MM.1S (cell line): ENCODE data around the gene EPHA5.

Experiments
- DNase-seq: peaks from one replicate; pipeline ENCODE4 v3.0.0-alpha.2; 2015
- H2AFZ ChIP-seq: fragments of 300-600 bp; sonication (generic); 2 replicates; pipeline ENCODE4 v1.6.0; 2016; ENCODE audit warnings: antibody characterized with exemption, low read length
- H3F3A ChIP-seq: fragments of 300-600 bp; sonication (generic); 2 replicates; pipeline ENCODE4 v1.6.1; 2016; ENCODE audit warnings: mild to moderate bottlenecking, antibody characterized with exemption, low read length, moderate library complexity, mixed read lengths; ENCODE audit not compliant: insufficient read depth
- H3K27ac ChIP-seq: fragments of 300-600 bp; sonication (generic); 2 replicates; pipeline ENCODE4 v1.5.1; 2016; ENCODE audit warnings: mild to moderate bottlenecking, low read length
- H3K27me3 ChIP-seq: fragments of 300-600 bp; sonication (generic); replicated peaks from 2 replicates; pipeline ENCODE4 v1.6.0; 2016; ENCODE audit warnings: low read length; ENCODE audit not compliant: insufficient read depth
- H3K36me3 ChIP-seq: fragments of 300-600 bp; sonication (generic); replicated peaks from 2 replicates; pipeline ENCODE4 v1.6.1; 2016; ENCODE audit warnings: mild to moderate bottlenecking, low read length, mixed read lengths; ENCODE audit not compliant: insufficient read depth
- H3K4me1 ChIP-seq: fragments of 300-600 bp; sonication (generic); 2 replicates; pipeline ENCODE4 v1.6.1; 2016; ENCODE audit warnings: low read length, mixed read lengths
- H3K4me2 ChIP-seq: fragments of 300-600 bp; sonication (generic); 2 replicates; pipeline ENCODE4 v1.6.0; 2016; ENCODE audit warnings: low read depth, low read length
- H3K4me3 ChIP-seq: fragments of 300-600 bp; sonication (generic); 2 replicates; pipeline ENCODE4 v1.5.1; 2016; ENCODE audit warnings: low read length, mixed read lengths
- H3K79me2 ChIP-seq: fragments of 300-600 bp; sonication (generic); 2 replicates; pipeline ENCODE4 v1.6.1; 2016; ENCODE audit warnings: mixed run types, low read length, mixed read lengths
- H3K9ac ChIP-seq: fragments of 300-600 bp; sonication (generic); 2 replicates; pipeline ENCODE4 v1.6.1; 2016; ENCODE audit warnings: low read length, mixed read lengths
- H3K9me2 ChIP-seq: fragments of 300-600 bp; sonication (generic); replicated peaks from 2 replicates; pipeline ENCODE4 v1.6.1; 2016; ENCODE audit warnings: mild to moderate bottlenecking, low read length, mixed read lengths; ENCODE audit not compliant: insufficient read depth
- H3K9me3 ChIP-seq: fragments of 300-600 bp; sonication (generic); replicated peaks from 2 replicates; pipeline ENCODE4 v1.6.1; 2016; ENCODE audit warnings: mild to moderate bottlenecking, low read length, mixed read lengths; ENCODE audit not compliant: insufficient read depth
- H4K20me1 ChIP-seq: fragments of 300-600 bp; sonication (generic); 2 replicates; pipeline ENCODE4 v1.6.1; 2016; ENCODE audit warnings: mild to moderate bottlenecking, low read length, moderate library complexity, mixed read lengths; ENCODE audit not compliant: insufficient read depth
- CTCF ChIP-seq: fragments of 300-600 bp; sonication (generic); IDR thresholded peaks from 2 replicates; pipeline ENCODE4 v1.5.1; 2016; ENCODE audit warnings: antibody characterized with exemption, low read length, mixed read lengths
- EZH2 ChIP-seq: fragments of 300-600 bp; sonication (generic); optimal IDR thresholded peaks from 2 replicates; pipeline ENCODE3; 2017; ENCODE audit warnings: low read depth, mild to moderate bottlenecking, antibody characterized with exemption, low read length, mixed read lengths
- EZH2phosphoT487 ChIP-seq: fragments of 300-600 bp; sonication (generic); IDR thresholded peaks from 2 replicates; pipeline ENCODE4 v1.6.1; 2018; ENCODE audit warnings: antibody characterized with exemption, low read length

EPHA5 gene

GRCh38 chr4:65550500-65550899 lies 119.8 kb downstream of the EPHA5 start:
- H3K9me3 ChIP-seq = no peaks in the 10 kb centered on the region
- no peaks in the 10 kb centered on the region for H3K4me1 ChIP-seq
- H3K9ac ChIP-seq = no peak overlapping the region
- no peak overlapping the region for H2AFZ ChIP-seq
- no peak overlapping the region for H3K27ac ChIP-seq
- H3F3A ChIP-seq = no peaks in the 10 kb centered on the region
- H3K79me2 ChIP-seq = no peaks in the 10 kb centered on the region
- no peaks in the 10 kb centered on the region for H3K27me3 ChIP-seq
- no peaks in the 10 kb centered on the region for H3K9me2 ChIP-seq
- TF ChIP-seq EZH2phosphoT487 (no peak), CTCF (no peak), EZH2 (no peak)
- no peaks in the 10 kb centered on the region for H4K20me1 ChIP-seq
- H3K4me2 ChIP-seq = no peak overlapping the region
- no peak overlapping the region for H3K4me3 ChIP-seq
- no peak for DNase-seq
- H3K36me3 ChIP-seq = no peaks in the 10 kb centered on the region

DNA sequence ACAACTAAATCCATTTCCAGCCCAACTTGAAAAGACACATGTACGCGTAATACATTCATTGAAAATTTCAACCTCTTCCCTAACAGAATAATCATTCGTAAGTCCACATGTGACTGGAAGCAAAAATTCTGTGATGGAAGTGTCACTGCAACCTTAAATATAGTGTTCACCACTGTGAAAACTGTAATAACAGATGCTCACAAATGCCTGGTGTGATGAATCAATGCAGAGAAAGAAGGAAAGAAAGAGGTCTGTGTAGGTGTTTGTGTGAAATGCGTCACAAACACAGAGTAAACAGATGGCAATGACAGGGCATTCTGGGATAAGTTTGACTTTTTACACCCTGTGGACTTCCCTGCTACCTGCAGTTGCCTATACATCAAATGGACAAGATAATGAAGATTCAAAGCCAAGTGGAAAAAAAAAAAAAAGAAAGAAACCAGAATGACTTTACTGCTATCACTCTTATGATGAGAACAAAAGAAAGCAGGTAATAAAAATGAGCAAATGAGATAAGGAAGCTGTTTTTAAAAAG lies 123.3 kb downstream of the EPHA5 start:
- Histone ChIP-seq H3K27me3 (no peaks in the 10 kb centered on the region), H3F3A (no peaks in the 10 kb centered on the region), H3K9me2 (no peaks in the 10 kb centered on the region), H3K79me2 (no peaks in the 10 kb centered on the region), H3K36me3 (no peaks in the 10 kb centered on the region), H3K4me2 (no peak overlapping the region), H3K9ac (no peak overlapping the region), H3K4me3 (no peak overlapping the region), H3K27ac (no peak overlapping the region), H3K4me1 (no peaks in the 10 kb centered on the region), H2AFZ (no peak overlapping the region), H4K20me1 (no peaks in the 10 kb centered on the region), H3K9me3 (no peaks in the 10 kb centered on the region)
- no peak for TF ChIP-seq CTCF
- TF ChIP-seq EZH2phosphoT487 = no peak
- TF ChIP-seq EZH2 = no peak
- no peak for DNase-seq

DNA sequence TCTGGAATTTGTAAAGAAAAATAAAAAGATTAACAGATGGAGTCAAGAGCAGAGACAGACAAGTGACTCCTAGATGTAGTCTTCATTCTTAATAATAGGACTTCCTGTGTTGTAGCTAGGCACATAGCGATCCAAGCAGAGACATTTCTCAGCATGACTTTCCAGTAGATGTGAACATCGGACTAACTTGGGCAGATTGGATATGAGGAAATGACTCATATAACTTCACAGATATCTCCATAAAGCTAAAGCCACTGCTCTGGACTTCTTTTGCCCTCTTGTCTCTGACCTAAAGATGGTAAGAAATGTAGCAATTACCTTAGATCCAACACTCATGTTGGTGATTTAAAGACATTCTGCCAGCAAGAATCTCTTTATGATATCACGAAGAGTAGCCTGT lies 131.7 kb downstream of the EPHA5 start:
- no peak for TF ChIP-seq CTCF
- TF ChIP-seq EZH2 = no peak
- TF ChIP-seq EZH2phosphoT487 = no peak
- H3K4me3 ChIP-seq = no peak overlapping the region
- H3K9me3 ChIP-seq = no peaks in the 10 kb centered on the region
- no peaks in the 10 kb centered on the region for H3K79me2 ChIP-seq
- H2AFZ ChIP-seq = no peak overlapping the region
- no peaks in the 10 kb centered on the region for H3F3A ChIP-seq
- no peak for DNase-seq
- H4K20me1 ChIP-seq = no peaks in the 10 kb centered on the region
- H3K9me2 ChIP-seq = no peaks in the 10 kb centered on the region
- H3K27ac ChIP-seq = no peak overlapping the region
- no peaks in the 10 kb centered on the region for H3K27me3 ChIP-seq
- H3K36me3 ChIP-seq = no peaks in the 10 kb centered on the region
- no peak overlapping the region for H3K4me2 ChIP-seq
- H3K9ac ChIP-seq = no peak overlapping the region
- H3K4me1 ChIP-seq = no peaks in the 10 kb centered on the region
